ENCODE measurements around the gene PTPRZ1.

Gene PTPRZ1

DNA sequence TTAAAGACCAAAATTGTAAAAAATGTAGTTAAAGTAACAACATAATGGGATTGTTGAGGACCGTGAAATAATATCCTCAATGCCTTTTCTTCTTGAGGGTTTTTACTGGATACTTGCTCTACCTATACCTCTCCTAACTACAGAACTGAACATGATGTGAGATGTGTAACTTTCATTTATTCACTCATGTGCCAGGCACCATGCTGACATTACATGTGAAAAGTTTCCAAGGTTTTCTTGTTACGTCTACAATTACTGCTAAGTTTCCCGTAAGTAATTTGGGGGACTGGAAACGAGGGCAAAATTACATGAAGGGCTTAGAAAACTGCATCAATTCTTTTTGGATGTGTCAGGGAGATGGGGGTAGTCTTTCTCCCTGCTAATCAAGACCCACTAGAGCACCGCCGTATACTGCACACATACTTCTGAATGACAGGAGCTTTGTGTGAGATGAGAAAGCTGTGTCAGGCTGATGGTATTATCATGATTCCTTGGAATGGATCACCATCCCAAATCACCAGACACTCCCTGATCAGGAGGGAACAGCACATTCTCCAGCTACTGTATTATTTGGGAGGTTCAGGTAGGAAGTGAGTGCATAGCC lies 41.8 kb downstream of the PTPRZ1 start:
- TF ChIP-seq POLR2A (IDR thresholded peaks at IDR 0.05; ENCODE audit: low read length) (no peak), GATA1 (IDR thresholded peaks at IDR 0.05; ENCODE audit: low read depth, low read length) (no peak)
- DNase-seq: no peak

DNA sequence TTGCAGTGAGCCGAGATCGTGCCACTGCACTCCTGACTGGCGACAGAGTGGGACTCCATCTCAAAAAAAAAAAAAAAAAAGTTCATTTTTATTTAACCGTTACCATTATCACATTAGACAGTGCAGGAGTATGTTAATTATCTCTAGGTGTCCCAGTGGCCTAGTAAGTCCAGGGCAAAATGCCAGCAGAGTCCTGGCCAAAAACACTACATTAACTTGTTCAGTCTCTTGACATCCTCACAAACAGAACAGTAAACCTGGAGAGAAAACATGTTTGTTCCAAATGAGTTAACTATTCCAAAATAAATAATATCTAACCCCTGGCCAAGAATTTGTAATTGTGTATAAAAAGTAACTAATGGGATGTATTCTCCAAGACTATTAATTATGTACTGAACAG lies 43.2 kb downstream of the PTPRZ1 start:
- DNase-seq: no peak
- TF ChIP-seq POLR2A (IDR thresholded peaks at IDR 0.05; ENCODE audit: low read length) (no peak), GATA1 (IDR thresholded peaks at IDR 0.05; ENCODE audit: low read depth, low read length) (no peak)

DNA sequence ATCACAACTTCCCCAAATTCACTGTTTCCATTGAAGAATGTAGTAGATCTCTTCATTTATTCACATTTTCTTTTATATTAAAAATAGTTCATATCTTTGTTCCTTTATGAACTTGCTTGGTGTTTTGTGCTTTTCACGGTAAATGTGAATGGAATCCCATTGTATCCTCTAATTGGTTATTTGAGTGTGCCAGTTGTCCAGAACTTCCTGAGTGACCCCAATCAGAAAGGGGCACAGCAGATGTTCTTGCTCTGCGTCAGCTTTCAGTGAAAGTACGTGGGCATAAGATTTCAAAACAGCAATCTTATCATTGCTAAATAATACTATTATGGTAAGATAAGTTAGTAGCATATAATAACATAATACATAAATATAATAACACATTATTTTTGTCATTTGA lies 47.0 kb downstream of the PTPRZ1 start:
- DNase-seq: no peak
- TF ChIP-seq GATA1 (IDR thresholded peaks at IDR 0.05; ENCODE audit: low read depth, low read length) (no peak), POLR2A (IDR thresholded peaks at IDR 0.05; ENCODE audit: low read length) (no peak)

DNA sequence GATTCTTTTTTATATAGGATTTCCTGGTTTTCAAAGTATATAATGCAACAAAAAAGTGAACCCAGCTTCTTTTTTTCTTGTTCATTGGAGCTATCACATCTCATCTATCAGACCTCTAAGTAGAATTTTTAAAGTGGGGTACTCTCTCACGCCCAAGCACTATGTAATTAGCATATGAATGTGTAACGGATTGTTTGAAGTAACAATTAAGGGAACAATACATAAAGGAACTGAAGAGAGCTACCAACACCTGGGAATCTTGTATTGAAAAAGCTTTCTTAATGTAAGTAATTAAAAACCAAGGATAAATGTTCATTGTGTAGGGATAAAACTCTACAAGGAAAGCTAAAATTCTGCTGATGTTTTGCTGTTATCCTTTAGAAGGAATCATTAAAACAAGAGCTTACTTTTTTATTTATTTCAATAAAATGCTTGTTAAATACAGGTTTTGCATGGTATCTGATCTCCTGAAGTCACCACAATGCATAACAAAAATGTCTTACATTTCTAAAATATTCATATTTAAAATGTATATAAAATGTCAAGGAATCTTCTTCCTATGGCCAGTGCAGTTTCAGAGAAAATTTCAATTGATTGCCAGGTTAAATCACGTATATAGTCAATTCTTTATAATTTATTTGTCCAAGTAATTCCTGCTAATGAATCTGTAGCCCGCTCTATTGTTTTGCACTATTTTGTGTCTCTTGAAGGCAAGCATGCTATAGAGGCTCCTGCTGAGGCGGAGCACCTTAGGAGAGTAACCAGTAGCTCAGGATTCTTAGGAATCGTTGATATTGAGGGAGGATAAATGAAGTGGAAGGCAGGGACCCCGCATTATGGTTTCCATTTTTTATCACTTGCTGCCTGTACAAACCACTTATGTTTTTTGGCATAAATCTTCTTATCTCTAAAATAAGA lies 51.6 kb downstream of the PTPRZ1 start:
- no peak for DNase-seq
- TF ChIP-seq POLR2A (IDR thresholded peaks at IDR 0.05; ENCODE audit: low read length) (no peak), GATA1 (IDR thresholded peaks at IDR 0.05; ENCODE audit: low read depth, low read length) (no peak)

DNA sequence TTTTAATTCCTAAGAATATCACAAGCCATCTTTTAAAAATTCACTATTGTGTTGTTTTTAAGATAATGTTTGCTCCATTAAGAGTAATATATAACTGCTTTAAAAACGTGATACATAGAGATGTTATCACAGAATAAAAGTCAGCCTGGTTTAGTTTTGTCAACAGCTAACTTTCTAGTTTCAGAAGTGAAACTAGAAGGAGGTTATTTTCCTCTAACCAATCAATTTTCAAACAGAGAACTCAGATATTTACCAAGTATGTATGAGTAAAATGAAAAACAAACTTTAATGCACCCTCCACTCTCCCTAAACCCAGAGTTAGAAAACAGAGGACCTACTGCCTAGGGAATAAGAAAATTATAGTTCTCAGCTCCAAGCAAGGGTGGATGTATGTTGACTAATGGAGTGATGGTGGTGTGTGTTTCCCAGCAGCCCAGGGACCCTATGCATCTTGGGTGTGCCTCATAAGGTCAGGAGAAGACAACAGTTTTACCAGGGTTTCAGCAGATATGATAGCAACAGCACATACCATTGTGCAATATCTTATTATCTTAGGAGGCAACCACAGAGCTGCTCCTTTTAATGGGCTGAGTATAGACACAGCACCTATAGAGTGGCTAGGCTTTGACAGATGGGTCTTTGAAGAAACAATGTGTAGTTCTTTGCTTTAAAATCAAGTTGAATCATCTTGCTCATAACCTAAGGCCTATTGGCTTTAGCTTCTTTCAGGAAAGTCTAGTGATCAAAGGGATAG lies 58.4 kb downstream of the PTPRZ1 start:
- TF ChIP-seq GATA1 (IDR thresholded peaks at IDR 0.05; ENCODE audit: low read depth, low read length) (no peak), POLR2A (IDR thresholded peaks at IDR 0.05; ENCODE audit: low read length) (no peak)

DNA sequence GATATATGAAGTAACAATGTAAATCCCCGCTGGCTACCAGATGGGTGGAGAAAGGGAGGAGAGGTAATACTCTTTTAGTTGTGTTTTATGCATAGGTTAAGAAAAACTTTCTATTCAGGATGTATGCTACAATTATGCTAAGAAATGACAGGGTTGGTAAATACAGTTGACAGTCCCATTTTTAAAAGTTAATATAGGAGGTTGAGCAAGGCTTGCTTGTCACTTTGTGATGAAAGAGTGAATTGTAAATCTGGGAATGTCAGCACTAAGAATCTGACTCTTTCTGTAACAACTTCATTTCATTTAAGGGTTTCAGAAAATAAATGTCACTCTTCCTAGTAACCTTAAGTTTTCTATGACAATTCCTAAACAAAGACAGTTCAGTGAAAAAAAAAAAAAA lies 59.8 kb downstream of the PTPRZ1 start:
- no peak for TF ChIP-seq GATA1 (IDR thresholded peaks at IDR 0.05; ENCODE audit: low read depth, low read length)
- TF ChIP-seq POLR2A (IDR thresholded peaks at IDR 0.05; ENCODE audit: low read length): no peak
- no peak for DNase-seq

More for the DNA sequence above, 58.4 kb downstream of the PTPRZ1 start:
- DNase-seq: peak; percentile 2 to 44

DNA sequence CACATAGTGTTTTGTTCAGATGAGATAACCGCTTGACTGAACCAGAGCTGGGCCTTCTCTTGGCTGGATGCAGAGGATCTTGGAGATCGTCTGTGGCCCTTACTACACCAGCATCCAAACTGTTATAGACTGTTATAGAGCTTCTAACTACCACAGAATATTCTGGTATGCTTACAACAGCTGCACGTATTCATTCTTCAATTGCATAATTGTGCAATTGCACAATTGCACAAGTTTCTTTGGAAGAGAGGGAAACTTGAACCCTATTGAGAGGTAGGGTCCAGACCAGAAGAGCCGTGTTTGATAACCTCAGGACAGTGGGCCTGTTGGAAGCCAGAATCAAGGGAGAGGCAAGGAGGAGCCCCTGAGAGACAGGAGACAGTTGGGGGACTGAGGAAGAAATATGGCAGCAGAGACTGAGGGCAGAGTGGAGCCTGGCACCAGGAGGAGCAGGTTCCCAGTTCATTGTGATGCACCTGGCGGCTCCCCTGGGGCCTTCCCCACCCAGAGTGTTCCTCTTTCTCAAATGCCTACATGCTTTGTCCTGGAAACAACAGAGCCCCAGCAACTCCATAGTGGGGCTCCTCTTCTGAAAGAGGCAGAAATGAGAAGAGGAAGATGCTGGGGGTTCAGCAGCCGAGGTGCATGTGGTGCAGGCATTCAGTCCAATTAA lies 64.1 kb downstream of the PTPRZ1 start:
- TF ChIP-seq POLR2A (IDR thresholded peaks at IDR 0.05; ENCODE audit: low read length) (no peak), GATA1 (IDR thresholded peaks at IDR 0.05; ENCODE audit: low read depth, low read length) (no peak)
- no peak for DNase-seq

DNA sequence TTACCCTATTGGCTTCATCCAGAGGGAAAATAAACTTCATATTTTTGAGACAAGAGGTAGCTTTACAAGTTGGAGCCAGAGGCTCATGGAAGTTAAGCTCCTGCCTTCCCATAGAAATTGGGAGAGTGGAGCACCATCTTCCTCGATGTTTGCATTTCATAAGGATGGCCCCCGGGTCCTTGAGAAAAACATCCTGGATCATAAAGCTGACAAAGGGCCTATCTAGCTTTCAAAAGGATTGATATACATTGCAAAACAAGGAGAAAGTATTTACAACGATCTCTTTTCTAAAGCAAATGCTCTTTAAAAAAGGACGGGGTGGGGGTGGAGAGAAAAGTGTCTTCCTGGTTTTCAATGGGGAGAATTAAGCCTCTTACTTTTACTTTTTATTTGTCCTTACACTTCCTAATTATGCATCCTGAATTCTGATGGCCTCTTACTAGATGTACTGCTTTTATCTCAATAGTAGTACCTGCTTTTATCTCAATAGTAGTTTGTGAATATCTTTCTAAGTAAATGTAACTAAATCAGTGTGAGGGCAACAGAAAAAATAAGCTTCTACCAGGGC lies 65.6 kb downstream of the PTPRZ1 start:
- TF ChIP-seq POLR2A (IDR thresholded peaks at IDR 0.05; ENCODE audit: low read length) (no peak), GATA1 (IDR thresholded peaks at IDR 0.05; ENCODE audit: low read depth, low read length) (no peak)

DNA sequence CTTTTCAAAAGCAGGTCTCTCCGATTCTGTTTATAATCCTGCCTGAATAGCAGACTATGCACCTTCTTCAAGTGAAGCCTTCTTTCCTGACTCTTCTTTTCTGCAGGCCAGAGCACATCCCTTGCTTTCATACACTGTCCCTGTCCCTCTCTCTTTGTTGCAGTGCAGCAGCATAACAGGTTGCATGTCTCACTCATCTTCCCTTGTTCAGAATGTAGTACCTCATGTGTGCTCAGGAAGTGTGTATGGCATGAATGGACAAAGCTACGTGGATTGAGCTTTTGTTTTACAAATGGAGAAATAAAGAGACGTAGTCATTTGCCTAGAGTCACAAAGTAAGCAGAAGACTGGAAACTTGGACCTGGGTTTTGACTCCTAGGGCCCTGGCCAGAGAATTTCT lies 68.0 kb downstream of the PTPRZ1 start:
- DNase-seq: no peak
- TF ChIP-seq POLR2A (IDR thresholded peaks at IDR 0.05; ENCODE audit: low read length): no peak
- TF ChIP-seq GATA1 (IDR thresholded peaks at IDR 0.05; ENCODE audit: low read depth, low read length): no peak

More for the DNA sequence above, 65.6 kb downstream of the PTPRZ1 start:
- DNase-seq: no peak

DNA sequence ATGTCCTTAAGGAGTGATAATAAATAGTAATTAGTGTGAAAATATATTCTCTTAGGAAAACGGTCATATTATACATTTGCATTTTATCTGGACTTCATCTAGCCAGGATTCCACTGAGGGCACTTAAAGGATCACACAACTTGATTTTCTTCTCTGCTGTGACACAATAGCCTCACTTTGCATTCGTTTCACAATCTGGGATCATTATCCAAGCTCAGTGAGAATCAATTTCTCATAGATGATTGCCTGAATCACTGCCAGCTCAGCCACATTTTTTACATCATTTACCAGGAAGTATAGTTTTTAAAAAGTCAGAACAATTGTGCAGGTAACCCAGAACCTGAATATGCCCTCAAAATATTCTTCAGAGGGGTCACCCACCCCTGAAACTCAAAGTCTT lies 68.9 kb downstream of the PTPRZ1 start:
- TF ChIP-seq POLR2A (IDR thresholded peaks at IDR 0.05; ENCODE audit: low read length) (no peak), GATA1 (IDR thresholded peaks at IDR 0.05; ENCODE audit: low read depth, low read length) (no peak)
- no peak for DNase-seq

DNA sequence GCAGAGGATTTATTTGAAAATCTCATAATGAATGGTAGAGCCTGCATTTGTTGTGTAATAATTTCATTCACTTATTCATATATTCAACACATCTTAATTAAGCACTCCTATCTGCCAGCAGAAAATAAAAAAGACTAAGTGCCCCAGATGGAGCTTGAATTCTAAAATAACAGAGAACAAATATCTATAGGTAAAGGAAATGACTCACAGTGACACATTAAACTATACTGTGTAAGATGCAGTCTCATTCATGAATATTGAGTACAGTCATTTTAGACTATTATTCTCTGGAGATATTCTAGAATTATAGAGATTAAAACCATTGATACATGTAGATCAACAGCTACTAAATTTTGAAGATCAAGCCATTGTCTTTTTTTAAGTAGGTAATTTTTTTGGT lies 72.1 kb downstream of the PTPRZ1 start:
- TF ChIP-seq POLR2A (IDR thresholded peaks at IDR 0.05; ENCODE audit: low read length) (no peak), GATA1 (IDR thresholded peaks at IDR 0.05; ENCODE audit: low read depth, low read length) (no peak)
- DNase-seq: no peak

DNA sequence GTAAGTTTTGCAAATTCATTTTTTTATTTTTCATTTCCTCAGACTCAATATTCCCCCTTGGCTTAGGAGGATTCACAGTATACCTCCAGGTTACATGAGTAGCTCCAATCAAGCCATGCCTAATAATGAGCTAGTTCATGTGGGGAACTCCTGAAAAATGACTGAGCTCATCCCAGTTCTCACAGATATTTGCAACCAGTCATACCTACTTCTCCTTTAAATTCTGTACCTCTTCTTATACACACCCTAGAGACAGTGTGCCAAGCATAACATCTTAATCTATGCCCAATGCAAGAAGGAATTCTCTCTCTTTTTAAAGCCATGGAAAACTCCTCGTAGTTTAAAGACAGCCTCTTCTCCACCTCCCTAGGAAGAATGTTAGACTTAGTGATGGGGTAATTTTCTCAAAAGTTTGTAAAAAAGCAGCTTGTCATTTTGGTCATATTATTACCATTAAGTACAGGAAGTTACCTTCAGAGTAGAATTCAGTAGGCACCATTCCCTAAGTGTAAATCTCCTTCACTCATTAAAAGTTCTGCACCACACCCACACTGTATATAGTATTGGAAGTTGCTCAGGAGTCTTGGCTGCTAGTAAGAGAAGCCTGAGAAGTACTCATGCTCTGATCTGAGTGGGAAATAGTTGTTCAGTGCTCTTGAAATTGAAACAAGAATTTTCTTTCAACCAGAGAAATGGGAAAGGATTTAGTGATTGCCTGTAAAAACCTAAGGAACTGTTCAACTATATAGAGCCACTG lies 72.7 kb downstream of the PTPRZ1 start:
- DNase-seq: no peak
- no peak for TF ChIP-seq GATA1 (IDR thresholded peaks at IDR 0.05; ENCODE audit: low read depth, low read length)
- no peak for TF ChIP-seq POLR2A (IDR thresholded peaks at IDR 0.05; ENCODE audit: low read length)

DNA sequence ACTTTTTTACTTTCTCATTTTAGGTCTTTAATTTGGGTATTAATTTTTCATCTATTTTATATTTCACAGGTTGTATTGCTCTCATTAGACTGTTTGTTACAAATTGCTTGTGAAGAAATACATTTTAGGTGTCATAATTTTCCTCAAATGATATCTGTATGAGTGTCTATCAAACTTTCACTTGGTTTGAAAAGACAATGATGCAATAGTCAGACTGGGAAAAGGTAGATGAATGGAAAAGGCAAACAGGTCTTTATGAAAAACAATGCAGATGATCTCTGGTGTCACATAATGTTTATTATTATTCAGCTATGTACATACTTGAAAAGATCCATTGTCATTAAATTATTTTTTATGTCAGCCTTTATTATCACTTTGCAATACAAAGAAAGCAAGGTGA lies 80.2 kb downstream of the PTPRZ1 start:
- no peak for DNase-seq
- no peak for TF ChIP-seq GATA1 (IDR thresholded peaks at IDR 0.05; ENCODE audit: low read depth, low read length)
- no peak for TF ChIP-seq POLR2A (IDR thresholded peaks at IDR 0.05; ENCODE audit: low read length)

All from erythroblast (primary cell).